Fibroblast of lung (primary cell): ENCODE measurements around the gene WNT3A.

Experiments used
- EZH2 ChIP-seq: IDR thresholded peaks from 2 replicates; pipeline ENCODE4 v1.5.1; 2012; ENCODE audit warnings: low read length, control low read depth, mild to moderate bottlenecking; ENCODE audit errors: missing control alignments
- TF ChIP-seq, protein P1 (sequence below), 2 donors: IDR thresholded peaks in 1 of 2; conservative IDR thresholded peaks in 1 of 2; 1 replicate in 1 of 2; 2 replicates in 1 of 2; pipeline ENCODE4 v1.5.1; 2011 to 2012; ENCODE audit warnings: low read length in 2 of 2, control low read depth in 1 of 2, inconsistent platforms in 1 of 2, low read depth in 1 of 2, mild to moderate bottlenecking in 1 of 2

DNA sequence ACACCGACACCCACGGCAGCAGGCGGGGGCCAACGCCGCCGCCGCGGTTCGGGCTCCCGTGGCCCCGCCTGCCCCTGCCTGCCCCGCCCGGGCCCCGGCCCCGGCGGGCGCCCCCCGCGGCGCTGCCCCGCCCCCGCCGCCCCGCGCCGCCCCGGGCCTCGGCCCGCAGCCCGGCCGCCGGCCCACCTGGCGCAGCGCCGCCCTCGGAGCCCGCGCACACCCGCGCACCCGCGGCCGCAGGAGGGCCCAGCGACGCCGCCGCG, at the start of gene WNT3A:
- TF ChIP-seq, protein P1, sequence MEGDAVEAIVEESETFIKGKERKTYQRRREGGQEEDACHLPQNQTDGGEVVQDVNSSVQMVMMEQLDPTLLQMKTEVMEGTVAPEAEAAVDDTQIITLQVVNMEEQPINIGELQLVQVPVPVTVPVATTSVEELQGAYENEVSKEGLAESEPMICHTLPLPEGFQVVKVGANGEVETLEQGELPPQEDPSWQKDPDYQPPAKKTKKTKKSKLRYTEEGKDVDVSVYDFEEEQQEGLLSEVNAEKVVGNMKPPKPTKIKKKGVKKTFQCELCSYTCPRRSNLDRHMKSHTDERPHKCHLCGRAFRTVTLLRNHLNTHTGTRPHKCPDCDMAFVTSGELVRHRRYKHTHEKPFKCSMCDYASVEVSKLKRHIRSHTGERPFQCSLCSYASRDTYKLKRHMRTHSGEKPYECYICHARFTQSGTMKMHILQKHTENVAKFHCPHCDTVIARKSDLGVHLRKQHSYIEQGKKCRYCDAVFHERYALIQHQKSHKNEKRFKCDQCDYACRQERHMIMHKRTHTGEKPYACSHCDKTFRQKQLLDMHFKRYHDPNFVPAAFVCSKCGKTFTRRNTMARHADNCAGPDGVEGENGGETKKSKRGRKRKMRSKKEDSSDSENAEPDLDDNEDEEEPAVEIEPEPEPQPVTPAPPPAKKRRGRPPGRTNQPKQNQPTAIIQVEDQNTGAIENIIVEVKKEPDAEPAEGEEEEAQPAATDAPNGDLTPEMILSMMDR (conservative IDR thresholded peaks at IDR 0.05 in 1 of 2, IDR thresholded peaks at IDR 0.05 in 1 of 2; ENCODE audit: low read depth in 1 of 2, low read length in 2 of 2): no peak
- TF ChIP-seq EZH2: no peak
